HG02610 (cell line): Measurements from ENCODE around the gene NAA25.
"Not testable (repeated sequence)": the region's sequence is repeated elsewhere in the genome, so short reads cannot be mapped to it uniquely, and the experiment has no call there.

Experiments
- ATAC-seq: cut with Tn5 transposase; IDR thresholded peaks from one replicate; pipeline ENCODE4 v1.9.1; 2021; ENCODE audit warnings: mild to moderate bottlenecking, moderate library complexity; ENCODE audit not compliant: unreplicated experiment

The NAA25 gene

DNA sequence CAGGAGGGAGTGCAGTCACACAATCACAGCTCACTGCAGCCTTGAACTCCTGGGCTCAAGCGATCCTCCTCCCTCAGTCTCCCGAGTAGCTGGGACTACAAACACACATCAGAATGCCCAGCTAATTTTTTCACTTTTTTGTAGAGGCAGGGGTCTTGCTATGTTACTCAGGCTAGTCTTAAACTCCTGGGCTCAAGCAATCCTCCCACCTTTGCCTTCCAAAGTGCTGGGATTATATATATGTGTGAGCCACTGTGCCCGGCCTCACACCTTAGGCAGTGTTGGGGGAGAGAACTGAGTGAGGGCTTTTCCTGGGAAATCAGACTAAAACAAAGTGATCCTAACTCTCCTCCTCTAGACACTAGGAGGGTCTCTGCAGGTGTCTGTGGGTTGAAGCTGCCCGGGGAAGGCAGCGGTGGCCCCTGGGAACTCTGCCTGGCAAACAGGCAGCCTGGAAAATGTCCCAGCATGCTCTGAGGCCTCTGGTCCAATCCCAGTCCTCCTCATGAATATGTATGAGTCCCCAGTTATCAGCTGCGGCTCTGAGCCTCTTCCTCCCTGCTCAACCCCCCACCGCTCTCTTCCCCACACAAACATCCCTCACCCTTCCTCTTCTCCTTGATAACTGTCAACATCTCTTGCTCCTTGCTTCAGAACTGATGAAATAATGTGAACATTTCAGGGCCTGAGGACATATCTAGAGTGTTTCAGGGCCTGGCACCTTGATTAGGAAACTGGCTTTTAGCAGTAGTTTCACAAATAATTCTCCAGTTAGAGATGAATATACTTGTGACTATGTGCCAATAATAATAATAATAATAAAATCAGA lies 7.9 kb upstream of the NAA25 start:
- no peak for ATAC-seq

DNA sequence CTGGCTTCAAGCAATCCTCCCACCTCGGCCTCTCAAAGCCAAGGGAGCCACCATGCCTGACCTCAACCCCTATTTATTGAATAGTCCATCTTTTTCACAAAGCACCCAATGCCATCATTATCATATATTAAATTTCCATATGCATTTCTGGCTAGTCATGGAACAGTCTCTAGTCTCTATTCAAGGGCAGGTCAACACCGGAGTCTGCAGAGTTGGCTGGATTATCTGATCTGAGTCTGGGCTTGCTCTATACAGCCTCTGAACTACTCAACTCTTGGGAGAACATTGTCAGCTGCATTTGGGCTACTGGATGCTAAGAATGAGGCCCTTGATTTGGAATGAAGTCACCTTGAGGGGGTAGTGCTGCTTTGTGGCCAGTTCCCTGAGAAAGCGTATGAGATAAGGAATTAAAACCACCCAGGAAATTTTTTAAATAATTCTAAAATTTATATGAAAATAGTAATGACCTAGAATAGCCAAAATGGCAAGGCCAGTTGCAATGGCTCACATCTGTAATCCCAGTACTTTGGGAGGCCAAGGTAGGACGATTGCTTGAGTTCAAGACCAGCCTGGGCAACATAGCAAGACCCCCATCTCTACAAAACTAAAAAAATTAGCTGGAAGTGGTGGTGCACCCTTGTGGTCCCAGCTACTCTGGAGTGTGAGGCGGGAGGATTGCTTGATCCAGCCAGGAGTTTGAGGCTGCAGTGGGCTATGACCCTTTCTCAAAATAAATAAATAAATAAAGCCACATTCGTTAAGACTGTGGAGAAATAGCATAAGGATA lies 6.9 kb upstream of the NAA25 start:
- no peak for ATAC-seq

GRCh38 chr12:112112409-112113133 lies 4.0 kb upstream of the NAA25 start:
- no peak for ATAC-seq

DNA sequence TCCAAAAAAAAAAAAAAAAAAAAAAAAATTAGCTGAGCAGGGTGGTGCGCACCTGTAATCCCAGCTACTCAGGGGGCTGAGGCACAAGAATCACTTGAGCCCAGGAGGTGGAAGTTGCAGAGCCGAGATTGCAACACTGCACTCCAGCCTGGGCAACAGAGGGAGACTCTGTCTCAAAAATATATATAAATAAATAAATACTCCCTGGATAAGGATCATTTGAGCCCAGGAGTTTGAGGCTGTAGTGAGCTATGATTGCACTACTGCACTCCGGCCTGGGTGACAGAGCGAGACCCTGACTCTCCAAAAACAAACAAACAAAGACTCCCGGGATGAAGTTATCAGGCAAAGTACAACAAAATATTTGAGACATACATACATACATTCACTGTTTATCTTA lies 3.3 kb upstream of the NAA25 start:
- no peak for ATAC-seq

GRCh38 chr12:112110787-112111662 lies 2.4 kb upstream of the NAA25 start:
- ATAC-seq = not testable (repeated sequence)

DNA sequence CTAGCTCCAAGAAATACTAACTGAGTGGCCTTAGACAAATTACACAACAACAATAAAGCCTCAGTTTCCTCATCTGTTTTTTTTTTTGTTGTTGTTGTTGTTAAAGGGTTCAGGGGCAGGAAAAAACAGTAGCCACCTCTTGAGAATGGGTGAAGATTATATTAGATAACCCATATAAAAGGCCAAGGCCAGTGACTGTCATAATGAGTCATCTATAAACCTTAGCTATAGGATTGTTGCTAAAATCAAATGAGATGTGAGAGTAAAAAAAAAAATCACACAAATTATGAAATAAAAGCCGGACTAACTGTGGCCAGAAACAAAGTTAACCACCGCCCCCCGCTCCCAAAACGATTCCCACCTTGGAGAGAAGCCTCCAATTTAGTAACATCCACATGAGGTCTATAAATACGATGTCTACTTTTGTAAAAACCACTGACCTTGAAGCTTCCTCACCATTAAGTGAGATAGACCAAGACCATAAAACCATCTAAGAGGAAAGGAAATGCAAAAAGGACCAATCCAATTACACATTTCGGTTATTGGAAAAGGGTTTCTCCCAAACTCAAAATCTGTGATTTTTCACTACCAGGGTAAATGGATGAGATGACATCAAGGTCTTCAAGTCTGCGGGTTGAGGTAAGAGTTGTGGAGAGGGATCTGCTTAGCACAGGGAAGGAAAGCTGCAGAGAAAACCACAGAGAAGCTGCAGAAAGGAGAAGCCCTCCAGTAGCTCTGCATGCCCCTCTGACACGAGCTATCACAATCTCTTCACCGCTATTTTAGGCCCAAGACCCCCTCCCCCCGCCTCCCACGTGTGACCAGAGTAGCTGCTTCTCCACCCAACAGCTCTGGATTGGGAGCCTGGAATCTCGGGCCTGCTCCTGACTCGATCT lies 1.0 kb downstream of the NAA25 start:
- ATAC-seq = no peak

DNA sequence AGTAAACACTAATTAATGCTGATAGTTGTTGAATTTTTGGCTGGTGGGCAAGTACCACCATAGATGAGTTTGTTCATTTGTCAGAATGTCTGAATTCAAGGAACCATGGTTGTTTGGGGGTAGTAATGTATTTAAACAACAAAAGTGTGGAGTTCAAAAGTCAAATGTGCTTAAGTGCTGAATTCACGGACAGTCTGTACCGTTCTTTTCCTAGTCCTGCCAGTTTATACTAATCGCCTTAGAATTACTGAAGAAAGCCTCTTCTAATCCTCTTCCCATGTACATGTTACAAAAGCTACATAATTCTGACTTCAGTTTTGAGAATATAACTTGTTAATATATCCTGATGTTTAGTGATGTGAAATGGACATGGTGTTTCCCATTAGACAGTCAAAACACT lies 2.7 kb downstream of the NAA25 start:
- no peak for ATAC-seq

DNA sequence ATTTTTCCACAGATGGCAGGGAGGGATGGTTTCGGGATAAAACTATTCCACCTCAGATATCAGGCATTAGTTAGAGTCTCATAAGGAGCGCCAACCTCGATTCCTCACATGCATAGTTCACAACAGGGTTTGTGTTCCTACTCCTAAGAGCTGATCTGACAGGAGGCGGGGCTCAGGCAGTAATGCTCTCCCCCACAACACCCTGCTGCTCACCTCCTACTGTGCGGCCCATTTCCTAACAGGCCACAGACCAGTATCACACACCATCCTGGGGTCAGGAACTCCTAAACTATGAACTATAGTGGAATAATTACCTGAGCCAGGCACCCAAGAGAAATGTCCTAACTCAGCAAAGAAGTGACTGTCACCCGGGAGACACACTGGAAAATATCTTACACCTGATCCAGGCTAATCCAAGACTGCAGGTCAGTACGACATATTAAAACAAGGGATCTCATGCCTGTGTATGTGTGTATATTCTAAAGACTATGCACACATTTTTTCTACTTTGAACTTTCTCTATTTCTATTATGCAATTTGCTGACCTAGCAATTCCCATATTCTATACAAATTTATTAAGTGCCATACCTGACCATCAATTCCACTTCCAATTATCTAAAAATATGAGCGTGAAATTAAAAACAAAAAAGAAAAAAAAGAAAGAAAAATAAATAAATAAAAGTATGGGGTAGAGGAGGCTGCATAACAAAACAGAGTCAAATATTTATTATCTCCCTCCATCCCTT lies 4.7 kb downstream of the NAA25 start:
- no peak for ATAC-seq

GRCh38 chr12:112102746-112103145 lies 5.8 kb downstream of the NAA25 start:
- ATAC-seq = not testable (repeated sequence)

- ATAC-seq = no peak
Observed at GRCh38 chr12:112102127-112102526, 6.5 kb downstream of the NAA25 start.

DNA sequence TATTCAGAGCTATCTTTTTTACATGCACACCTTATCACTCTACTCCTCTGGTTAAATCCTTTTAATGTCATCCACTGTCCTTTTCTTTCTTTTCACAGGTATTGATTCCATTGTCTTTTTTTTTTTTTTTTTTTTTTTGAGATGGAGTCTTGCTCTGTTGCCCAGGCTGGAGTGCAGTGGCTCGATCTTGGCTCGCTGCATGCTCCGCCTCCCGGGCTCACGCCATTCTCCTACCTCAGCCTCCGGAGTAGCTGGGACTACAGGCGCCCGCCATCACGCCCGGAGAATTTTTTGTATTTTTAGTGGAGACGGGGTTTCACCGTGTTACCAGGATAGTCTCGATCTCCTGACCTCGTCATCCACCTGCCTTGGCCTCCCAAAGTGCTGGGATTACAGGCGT lies 8.1 kb downstream of the NAA25 start:
- ATAC-seq = not testable (repeated sequence)

GRCh38 chr12:112097641-112098040 lies 10.9 kb downstream of the NAA25 start:
- no peak for ATAC-seq

GRCh38 chr12:112096667-112097066 lies 11.9 kb downstream of the NAA25 start:
- peak; percentile 37 for ATAC-seq

DNA sequence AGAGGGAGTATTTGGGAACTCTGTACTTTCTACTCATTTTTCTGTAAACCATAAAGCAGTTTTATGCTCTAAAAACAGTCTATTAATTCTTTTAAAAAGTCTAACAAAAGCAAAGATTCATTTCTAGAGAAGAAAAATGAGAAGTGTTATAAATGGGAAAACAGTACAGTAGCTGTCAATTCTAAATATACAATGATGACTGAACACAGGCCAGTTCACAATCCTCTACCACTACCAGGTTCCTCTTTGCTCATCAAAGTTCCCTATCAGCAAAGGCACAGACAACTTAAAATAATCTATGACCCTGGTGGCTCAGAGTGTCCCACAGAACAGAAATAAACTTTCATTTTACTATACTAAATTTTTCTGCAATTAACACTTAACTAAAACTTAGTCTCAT lies 12.5 kb downstream of the NAA25 start:
- ATAC-seq = peak; percentile 88

DNA sequence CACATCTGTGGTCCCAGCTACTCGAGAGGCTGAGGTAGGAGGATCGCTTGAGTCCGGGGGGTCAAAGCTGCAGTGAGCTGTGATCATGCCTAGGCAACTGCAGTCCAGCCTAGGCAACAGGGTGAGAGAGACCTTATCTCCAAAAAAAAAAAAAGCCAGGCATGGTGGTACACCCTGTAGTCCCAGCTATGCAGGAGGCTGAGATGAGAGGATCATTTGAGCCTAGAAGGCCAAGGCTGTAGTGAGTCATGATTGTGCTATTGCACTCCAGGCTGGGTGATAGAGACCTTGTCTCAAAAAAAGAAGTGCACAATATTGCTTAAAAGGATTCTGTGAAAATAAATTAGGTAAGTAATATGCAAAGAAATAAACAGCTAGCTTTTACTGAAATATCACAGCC lies 17.0 kb downstream of the NAA25 start:
- ATAC-seq = no peak

DNA sequence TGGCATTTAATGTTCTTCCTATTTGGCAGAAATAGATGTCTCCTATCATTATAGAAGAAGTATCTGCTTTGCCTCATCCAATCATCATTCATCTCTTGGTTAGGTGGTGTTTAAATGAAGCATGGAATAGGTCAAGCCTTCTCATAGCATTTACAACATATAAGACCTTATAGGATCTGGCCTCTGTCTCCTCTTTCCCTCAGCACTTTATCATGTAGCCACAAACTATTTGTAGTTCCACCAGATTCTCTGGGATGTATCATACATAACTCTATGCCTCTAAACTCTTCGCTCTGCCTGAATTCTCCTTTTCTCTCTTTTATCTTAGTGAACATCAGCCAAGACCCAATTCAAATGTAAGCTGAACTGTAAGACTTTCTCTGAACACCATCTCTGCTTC lies 20.7 kb downstream of the NAA25 start:
- no peak for ATAC-seq

- ATAC-seq = no peak
Observed at GRCh38 chr12:112087055-112087850, 21.3 kb downstream of the NAA25 start.

- ATAC-seq = no peak
Observed at GRCh38 chr12:112066566-112066965, 42.0 kb downstream of the NAA25 start.
